ENCODE results near the gene CCDC88B.

Gene CCDC88B

DNA sequence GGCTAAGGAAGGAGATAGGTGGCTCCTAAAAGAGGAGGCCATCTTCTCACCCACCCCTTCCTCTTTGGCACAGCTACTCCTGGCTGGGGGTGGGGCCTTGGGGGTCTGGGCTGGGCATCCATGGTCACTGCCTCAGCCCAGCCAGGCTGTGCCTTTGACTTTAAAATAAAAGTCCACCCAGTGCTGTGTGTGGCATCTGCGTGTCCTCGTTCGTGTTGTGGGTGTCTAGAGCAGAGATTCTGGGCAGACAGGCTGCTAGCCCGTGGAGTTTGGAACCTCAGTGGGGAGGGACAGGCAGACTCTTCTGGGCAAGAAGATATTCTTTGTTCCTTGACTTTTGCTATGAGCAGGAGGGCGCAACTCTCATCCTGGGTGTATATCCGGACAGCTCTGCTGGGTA, 32.0 kb downstream of the CCDC88B start:
- no peak for DNase-seq
- no peak overlapping the region for H3K4ac ChIP-seq (ENCODE audit: low read depth, low read length)
- H3K79me2 ChIP-seq (ENCODE audit: control insufficient read depth, insufficient read depth, low read length) = no peaks in the 10 kb centered on the region
- H3K18ac ChIP-seq (ENCODE audit: low read length) = no peak overlapping the region
- H3K4me3 ChIP-seq (ENCODE audit: low read length) = no peak overlapping the region
- H3K27me3 ChIP-seq (ENCODE audit: insufficient read depth, low read length, poor library complexity) = no peaks in the 10 kb centered on the region
- no peaks in the 10 kb centered on the region for H3K36me3 ChIP-seq (ENCODE audit: control insufficient read depth, insufficient read depth, low read length)
- H3K9ac ChIP-seq (ENCODE audit: low read length) = no peak overlapping the region
- H4K8ac ChIP-seq (ENCODE audit: low read depth, low read length) = no peak overlapping the region
- H3K27ac ChIP-seq (ENCODE audit: low read depth, low read length) = no peak overlapping the region
- no peaks in the 10 kb centered on the region for H3K4me1 ChIP-seq (ENCODE audit: control insufficient read depth, low read depth, low read length)
- H2AK5ac ChIP-seq (ENCODE audit: low read length) = no peak overlapping the region
- no peak overlapping the region for H3K23ac ChIP-seq (ENCODE audit: low read length)
- no peak overlapping the region for H4K5ac ChIP-seq (ENCODE audit: low read length)
- H2BK120ac ChIP-seq (ENCODE audit: low read depth, low read length) = no peak overlapping the region
- no peak overlapping the region for H2BK15ac ChIP-seq (replicated peaks; ENCODE audit: low read depth)
- no peak overlapping the region for H3K4me2 ChIP-seq (ENCODE audit: low read length)
- WGBS (ENCODE audit: extremely low coverage, insufficient coverage, low lambda C conversion rate) = no CpG with 5 or more reads among the region's 6 CpGs
- no peaks in the 10 kb centered on the region for H3K79me1 ChIP-seq (ENCODE audit: low read length)
- H3K56ac ChIP-seq (ENCODE audit: low read length) = no peak overlapping the region
- no peak overlapping the region for H2BK5ac ChIP-seq (ENCODE audit: low read length)

DNA sequence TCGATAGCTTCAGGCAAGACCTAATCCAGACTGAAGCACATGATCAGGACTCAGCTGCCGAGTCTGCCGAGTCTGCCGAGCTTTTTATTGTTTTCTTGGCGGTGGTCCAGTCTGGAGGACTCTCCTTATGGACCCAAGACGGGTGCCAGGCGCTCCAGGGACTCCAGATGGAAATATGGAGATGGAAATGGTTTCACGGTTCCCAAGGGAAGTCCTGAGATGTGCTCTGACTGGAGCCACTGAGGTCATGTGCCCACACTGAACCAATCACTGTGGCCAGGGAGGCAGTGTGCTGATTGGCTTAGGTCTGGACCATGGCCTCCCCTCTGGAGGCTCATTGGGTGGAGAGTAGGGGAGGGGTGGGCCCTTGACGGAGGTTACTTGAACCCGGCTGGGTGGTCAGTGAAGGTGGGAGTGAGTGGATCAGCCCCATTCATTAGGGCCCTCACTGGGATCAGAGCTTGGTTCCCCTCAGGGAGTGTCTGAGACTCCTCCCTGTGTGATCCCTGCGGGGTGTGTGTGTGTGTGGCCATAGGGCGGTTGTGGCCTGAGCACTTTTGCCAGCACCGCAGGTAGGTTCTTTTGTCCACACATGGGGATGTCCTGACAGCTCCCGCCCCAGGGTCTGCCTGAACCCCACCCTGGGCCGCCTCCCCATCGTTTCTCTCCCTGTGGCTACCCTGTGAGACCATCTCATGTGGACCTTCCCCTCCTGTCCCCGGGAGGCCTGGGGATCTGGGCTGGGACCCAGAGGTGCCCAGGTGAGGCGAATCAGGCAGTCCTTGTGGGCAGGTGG, 33.0 kb downstream of the CCDC88B start:
- H2AK5ac ChIP-seq (ENCODE audit: low read length) = no peak overlapping the region
- H3K27me3 ChIP-seq (ENCODE audit: insufficient read depth, low read length, poor library complexity) = no peaks in the 10 kb centered on the region
- no peak overlapping the region for H3K27ac ChIP-seq (ENCODE audit: low read depth, low read length)
- no peak overlapping the region for H3K56ac ChIP-seq (ENCODE audit: low read length)
- H3K9ac ChIP-seq (ENCODE audit: low read length) = no peak overlapping the region
- no peaks in the 10 kb centered on the region for H3K36me3 ChIP-seq (ENCODE audit: control insufficient read depth, insufficient read depth, low read length)
- no peak overlapping the region for H3K4me3 ChIP-seq (ENCODE audit: low read length)
- WGBS (ENCODE audit: extremely low coverage, insufficient coverage, low lambda C conversion rate) = no CpG with 5 or more reads among the region's 18 CpGs
- no peak overlapping the region for H3K4ac ChIP-seq (ENCODE audit: low read depth, low read length)
- peak; percentile 37 for DNase-seq
- no peak overlapping the region for H3K18ac ChIP-seq (ENCODE audit: low read length)
- H3K23ac ChIP-seq (ENCODE audit: low read length) = no peak overlapping the region
- H3K79me2 ChIP-seq (ENCODE audit: control insufficient read depth, insufficient read depth, low read length) = no peaks in the 10 kb centered on the region
- no peak overlapping the region for H3K4me2 ChIP-seq (ENCODE audit: low read length)
- no peak overlapping the region for H2BK15ac ChIP-seq (replicated peaks; ENCODE audit: low read depth)
- H3K4me1 ChIP-seq (ENCODE audit: control insufficient read depth, low read depth, low read length) = no peaks in the 10 kb centered on the region
- H2BK5ac ChIP-seq (ENCODE audit: low read length) = no peak overlapping the region
- H4K8ac ChIP-seq (ENCODE audit: low read depth, low read length) = no peak overlapping the region
- H2BK120ac ChIP-seq (ENCODE audit: low read depth, low read length) = no peak overlapping the region
- H4K5ac ChIP-seq (ENCODE audit: low read length) = no peak overlapping the region
- H3K79me1 ChIP-seq (ENCODE audit: low read length) = no peaks in the 10 kb centered on the region

DNA sequence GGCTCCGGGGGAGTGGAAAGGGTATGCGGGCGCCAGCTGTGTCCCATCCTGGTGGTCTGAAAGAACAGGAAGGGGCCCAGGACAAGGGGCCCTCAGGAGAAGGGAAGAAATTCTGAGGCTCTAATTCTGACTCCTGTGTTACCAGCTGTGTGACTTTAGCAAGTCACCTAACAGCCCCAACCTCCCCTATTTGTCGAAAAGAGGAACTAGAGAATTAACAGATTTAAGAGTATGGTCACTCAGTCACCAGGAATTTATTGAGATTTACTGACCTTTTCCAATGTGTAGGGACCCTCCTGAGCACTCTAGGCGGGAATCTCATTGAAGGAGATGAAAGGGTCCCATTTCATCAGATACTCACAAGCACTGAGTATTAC, 33.6 kb downstream of the CCDC88B start:
- no CpG with 5 or more reads among the region's 5 CpGs for WGBS (ENCODE audit: extremely low coverage, insufficient coverage, low lambda C conversion rate)

DNA sequence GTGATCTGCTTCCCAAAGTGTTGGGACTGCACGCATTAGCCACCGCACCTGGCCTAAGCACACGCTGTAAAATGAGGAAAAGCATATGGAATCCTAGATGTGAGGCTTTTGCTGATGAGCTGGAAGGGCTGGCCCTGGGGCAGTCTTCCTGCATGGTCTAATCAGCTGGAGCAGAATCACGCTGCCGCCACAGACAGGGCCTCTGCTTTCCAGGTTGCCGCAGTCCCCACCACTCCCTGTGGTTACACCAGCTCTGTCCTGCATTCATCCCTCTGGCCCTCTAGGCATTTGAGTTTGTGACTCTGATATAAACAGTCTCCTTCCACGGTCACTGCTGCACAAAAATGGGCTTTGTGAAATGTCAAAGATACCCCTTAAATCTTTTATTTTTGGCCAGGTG, 36.1 kb downstream of the CCDC88B start:
- Histone ChIP-seq H4K8ac (ENCODE audit: low read depth, low read length) (no peak overlapping the region), H2BK5ac (ENCODE audit: low read length) (no peak overlapping the region), H3K56ac (ENCODE audit: low read length) (no peak overlapping the region), H4K5ac (ENCODE audit: low read length) (no peak overlapping the region), H3K36me3 (ENCODE audit: control insufficient read depth, insufficient read depth, low read length) (no peaks in the 10 kb centered on the region), H3K27ac (ENCODE audit: low read depth, low read length) (no peak overlapping the region), H3K9ac (ENCODE audit: low read length) (no peak overlapping the region), H3K4me3 (ENCODE audit: low read length) (no peak overlapping the region), H3K4me1 (ENCODE audit: control insufficient read depth, low read depth, low read length) (no peaks in the 10 kb centered on the region), H2BK120ac (ENCODE audit: low read depth, low read length) (no peak overlapping the region), H3K4me2 (ENCODE audit: low read length) (no peak overlapping the region), H3K18ac (ENCODE audit: low read length) (no peak overlapping the region), H3K79me1 (ENCODE audit: low read length) (no peaks in the 10 kb centered on the region), H3K4ac (ENCODE audit: low read depth, low read length) (no peak overlapping the region), H3K27me3 (ENCODE audit: insufficient read depth, low read length, poor library complexity) (no peaks in the 10 kb centered on the region), H3K79me2 (ENCODE audit: control insufficient read depth, insufficient read depth, low read length) (no peaks in the 10 kb centered on the region), H2BK15ac (replicated peaks; ENCODE audit: low read depth) (no peak overlapping the region), H3K23ac (ENCODE audit: low read length) (no peak overlapping the region), H2AK5ac (ENCODE audit: low read length) (no peak overlapping the region)
- WGBS (ENCODE audit: extremely low coverage, insufficient coverage, low lambda C conversion rate) = no CpG with 5 or more reads among the region's 7 CpGs
- DNase-seq = no peak

More for the DNA sequence above, 33.6 kb downstream of the CCDC88B start:
- Histone ChIP-seq H3K4ac (ENCODE audit: low read depth, low read length) (no peak overlapping the region), H3K9ac (ENCODE audit: low read length) (no peak overlapping the region), H3K79me2 (ENCODE audit: control insufficient read depth, insufficient read depth, low read length) (no peaks in the 10 kb centered on the region), H4K8ac (ENCODE audit: low read depth, low read length) (no peak overlapping the region), H2AK5ac (ENCODE audit: low read length) (no peak overlapping the region), H3K4me2 (ENCODE audit: low read length) (no peak overlapping the region), H3K27ac (ENCODE audit: low read depth, low read length) (no peak overlapping the region), H3K79me1 (ENCODE audit: low read length) (no peaks in the 10 kb centered on the region), H2BK5ac (ENCODE audit: low read length) (no peak overlapping the region), H3K56ac (ENCODE audit: low read length) (no peak overlapping the region), H3K27me3 (ENCODE audit: insufficient read depth, low read length, poor library complexity) (no peaks in the 10 kb centered on the region), H2BK120ac (ENCODE audit: low read depth, low read length) (no peak overlapping the region), H2BK15ac (replicated peaks; ENCODE audit: low read depth) (no peak overlapping the region), H3K18ac (ENCODE audit: low read length) (no peak overlapping the region), H4K5ac (ENCODE audit: low read length) (no peak overlapping the region), H3K23ac (ENCODE audit: low read length) (no peak overlapping the region), H3K36me3 (ENCODE audit: control insufficient read depth, insufficient read depth, low read length) (no peaks in the 10 kb centered on the region), H3K4me1 (ENCODE audit: control insufficient read depth, low read depth, low read length) (no peaks in the 10 kb centered on the region), H3K4me3 (ENCODE audit: low read length) (no peak overlapping the region)
- no peak for DNase-seq

- peaks cover 6% of the 10 kb centered on the region for H3K4me1 ChIP-seq (ENCODE audit: control insufficient read depth, low read depth, low read length)
- no peak overlapping the region for H3K56ac ChIP-seq (ENCODE audit: low read length)
- H3K27ac ChIP-seq (ENCODE audit: low read depth, low read length) = no peak overlapping the region
- H3K27me3 ChIP-seq (ENCODE audit: insufficient read depth, low read length, poor library complexity) = no peaks in the 10 kb centered on the region
- no peak overlapping the region for H3K9ac ChIP-seq (ENCODE audit: low read length)
- no peak overlapping the region for H2BK120ac ChIP-seq (ENCODE audit: low read depth, low read length)
- H2BK15ac ChIP-seq (replicated peaks; ENCODE audit: low read depth) = no peak overlapping the region
- no peak overlapping the region for H4K5ac ChIP-seq (ENCODE audit: low read length)
- H3K23ac ChIP-seq (ENCODE audit: low read length) = no peak overlapping the region
- H3K4me3 ChIP-seq (ENCODE audit: low read length) = no peak overlapping the region
- H3K4me2 ChIP-seq (ENCODE audit: low read length) = no peak overlapping the region
- no peak for DNase-seq
- no peak overlapping the region for H3K4ac ChIP-seq (ENCODE audit: low read depth, low read length)
- WGBS (ENCODE audit: extremely low coverage, insufficient coverage, low lambda C conversion rate) = no CpG with 5 or more reads among the region's 14 CpGs
- H3K18ac ChIP-seq (ENCODE audit: low read length) = no peak overlapping the region
- no peaks in the 10 kb centered on the region for H3K79me1 ChIP-seq (ENCODE audit: low read length)
- no peak overlapping the region for H4K8ac ChIP-seq (ENCODE audit: low read depth, low read length)
- H3K36me3 ChIP-seq (ENCODE audit: control insufficient read depth, insufficient read depth, low read length) = no peaks in the 10 kb centered on the region
- no peaks in the 10 kb centered on the region for H3K79me2 ChIP-seq (ENCODE audit: control insufficient read depth, insufficient read depth, low read length)
- H2AK5ac ChIP-seq (ENCODE audit: low read length) = no peak overlapping the region
- H2BK5ac ChIP-seq (ENCODE audit: low read length) = no peak overlapping the region
Observed at GRCh38 chr11:64378335-64378880, 38.4 kb downstream of the CCDC88B start.

DNA sequence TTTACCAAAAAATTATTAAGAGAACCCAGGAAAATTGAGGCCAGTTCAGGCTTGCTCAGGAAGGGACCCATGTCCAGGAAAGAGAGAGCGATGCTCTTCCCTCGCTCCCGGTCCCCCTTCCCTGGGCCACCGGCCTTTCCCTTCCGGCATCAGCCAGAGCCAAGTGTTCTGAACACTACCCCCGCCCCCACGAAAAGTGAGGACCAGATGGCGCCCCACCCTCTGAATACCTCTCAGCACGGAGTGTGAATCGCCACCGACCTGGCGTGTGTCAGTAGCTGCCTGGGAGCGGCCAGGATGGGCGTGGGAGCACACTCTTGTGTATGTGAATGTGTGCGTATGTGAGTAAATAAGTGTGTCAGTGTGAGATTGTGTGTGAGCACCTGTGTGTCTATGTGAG, 39.2 kb downstream of the CCDC88B start:
- H3K79me1 ChIP-seq (ENCODE audit: low read length) = no peaks in the 10 kb centered on the region
- no CpG with 5 or more reads among the region's 15 CpGs for WGBS (ENCODE audit: extremely low coverage, insufficient coverage, low lambda C conversion rate)
- no peaks in the 10 kb centered on the region for H3K27me3 ChIP-seq (ENCODE audit: insufficient read depth, low read length, poor library complexity)
- no peak overlapping the region for H3K56ac ChIP-seq (ENCODE audit: low read length)
- H3K4me2 ChIP-seq (ENCODE audit: low read length) = no peak overlapping the region
- H3K4ac ChIP-seq (ENCODE audit: low read depth, low read length) = no peak overlapping the region
- H3K4me1 ChIP-seq (ENCODE audit: control insufficient read depth, low read depth, low read length) = peaks cover 6% of the 10 kb centered on the region
- H3K23ac ChIP-seq (ENCODE audit: low read length) = no peak overlapping the region
- no peak overlapping the region for H2BK120ac ChIP-seq (ENCODE audit: low read depth, low read length)
- DNase-seq = no peak
- H3K9ac ChIP-seq (ENCODE audit: low read length) = no peak overlapping the region
- H4K5ac ChIP-seq (ENCODE audit: low read length) = no peak overlapping the region
- no peak overlapping the region for H3K4me3 ChIP-seq (ENCODE audit: low read length)
- H3K27ac ChIP-seq (ENCODE audit: low read depth, low read length) = no peak overlapping the region
- H2BK15ac ChIP-seq (replicated peaks; ENCODE audit: low read depth) = no peak overlapping the region
- H2AK5ac ChIP-seq (ENCODE audit: low read length) = no peak overlapping the region
- no peaks in the 10 kb centered on the region for H3K79me2 ChIP-seq (ENCODE audit: control insufficient read depth, insufficient read depth, low read length)
- no peak overlapping the region for H2BK5ac ChIP-seq (ENCODE audit: low read length)
- no peaks in the 10 kb centered on the region for H3K36me3 ChIP-seq (ENCODE audit: control insufficient read depth, insufficient read depth, low read length)
- H4K8ac ChIP-seq (ENCODE audit: low read depth, low read length) = no peak overlapping the region
- no peak overlapping the region for H3K18ac ChIP-seq (ENCODE audit: low read length)

Data from mesendoderm (in vitro differentiated cells).